GM12878 (cell line): ENCODE results near the gene RTN4R. TPM values are rescaled to one million over a fixed set of nuclear protein-coding genes. Genes with fewer than 3 reads are reported as not detected.

ENCODE experiments used
- BRCA1 ChIP-seq: IDR thresholded peaks from 2 replicates; pipeline ENCODE4 v1.6.1; 2011; ENCODE audit warnings: low read depth, low read length, improper control_type of control experiment
- CBFB ChIP-seq: IDR thresholded peaks from 2 replicates; pipeline ENCODE4 v1.6.1; 2016; ENCODE audit warnings: antibody characterized with exemption, low read depth
- CBX5 ChIP-seq: sonication (generic); IDR thresholded peaks from 2 replicates; pipeline ENCODE4 v1.6.1; 2016; ENCODE audit warnings: low read depth, moderate library complexity, mild to moderate bottlenecking, inconsistent platforms
- CEBPB ChIP-seq, 2 experiments: fragments of 150-350 bp in 1 of 2; IDR thresholded peaks; 2 replicates each; pipeline ENCODE4 v1.6.1; 2012 to 2014; ENCODE audit warnings: low read depth in 2 of 2, low read length in 2 of 2, borderline replicate concordance in 1 of 2, inconsistent platforms in 1 of 2
- CHD1 ChIP-seq: IDR thresholded peaks from 2 replicates; pipeline ENCODE4 v1.6.1; 2012; ENCODE audit warnings: low read depth, low read length, improper control_type of control experiment
- E2F4 ChIP-seq: IDR thresholded peaks from 2 replicates; pipeline ENCODE4 v1.6.1; 2012; ENCODE audit warnings: low read depth, low read length, improper control_type of control experiment
- EGR1 ChIP-seq, 2 experiments: IDR thresholded peaks; 1 replicate in 1 of 2; 2 replicates in 1 of 2; pipeline ENCODE4 v1.6.1; 2011 to 2012; ENCODE audit warnings: low read depth in 2 of 2, low read length in 2 of 2, borderline replicate concordance in 1 of 2, mild to moderate bottlenecking in 1 of 2, moderate library complexity in 1 of 2
- EZH2 ChIP-seq: IDR thresholded peaks from 2 replicates; pipeline ENCODE4 v1.6.1; 2012; ENCODE audit warnings: low read depth, mild to moderate bottlenecking, control low read depth, inconsistent platforms, low read length, borderline replicate concordance; ENCODE audit not compliant: control insufficient read depth
- HDAC2 ChIP-seq: fragments of 200-600 bp; sonication (generic); IDR thresholded peaks from 2 replicates; pipeline ENCODE4 v1.6.1; 2017
- IRF5 ChIP-seq: fragments of 450-650 bp; IDR thresholded peaks from 2 replicates; pipeline ENCODE4 v1.6.1; 2017; ENCODE audit warnings: borderline replicate concordance
- JUND ChIP-seq: IDR thresholded peaks from 2 replicates; pipeline ENCODE4 v1.6.1; 2012; ENCODE audit warnings: low read depth, mild to moderate bottlenecking, low read length, improper control_type of control experiment, moderate library complexity
- MEF2A ChIP-seq: IDR thresholded peaks from 2 replicates; pipeline ENCODE4 v1.6.1; 2011; ENCODE audit warnings: low read depth, mild to moderate bottlenecking, low read length, moderate library complexity; ENCODE audit not compliant: insufficient read depth
- MEF2B ChIP-seq: fragments of 450-650 bp; IDR thresholded peaks from 2 replicates; pipeline ENCODE4 v1.6.1; 2018; ENCODE audit warnings: mild to moderate bottlenecking, moderate library complexity; ENCODE audit not compliant: partially characterized antibody, poor library complexity, severe bottlenecking
- MXI1 ChIP-seq: fragments of 150-350 bp; IDR thresholded peaks from 2 replicates; pipeline ENCODE4 v1.6.1; 2011; ENCODE audit warnings: low read depth, mild to moderate bottlenecking, inconsistent platforms, low read length, improper control_type of control experiment
- NFYB ChIP-seq: IDR thresholded peaks from 2 replicates; pipeline ENCODE4 v1.6.1; 2011; ENCODE audit warnings: low read depth, mild to moderate bottlenecking, low read length, improper control_type of control experiment, moderate library complexity; ENCODE audit not compliant: insufficient read depth
- NR2F1 ChIP-seq: fragments of 450-650 bp; conservative IDR thresholded peaks from 2 replicates; pipeline ENCODE4 v1.6.1; 2017; ENCODE audit warnings: mild to moderate bottlenecking
- POU2F2 ChIP-seq: IDR thresholded peaks from 3 replicates; pipeline ENCODE4 v1.6.1; 2011; ENCODE audit warnings: low read depth, mild to moderate bottlenecking, low read length, borderline replicate concordance
- RB1 ChIP-seq: fragments of 450-650 bp; formaldehyde crosslinking; IDR thresholded peaks from 2 replicates; pipeline ENCODE4 v1.6.1; 2017; ENCODE audit warnings: mild to moderate bottlenecking, borderline replicate concordance
- TAF1 ChIP-seq: IDR thresholded peaks from 2 replicates; pipeline ENCODE4 v1.6.1; 2011; ENCODE audit warnings: mild to moderate bottlenecking, low read depth, low read length, borderline replicate concordance
- USF2 ChIP-seq: IDR thresholded peaks from 2 replicates; pipeline ENCODE4 v1.6.1; 2011; ENCODE audit warnings: low read depth, low read length, improper control_type of control experiment, borderline replicate concordance
- ZBED1 ChIP-seq: IDR thresholded peaks from 2 replicates; pipeline ENCODE4 v1.6.1; 2016; ENCODE audit warnings: borderline replicate concordance
- ZNF592 ChIP-seq: fragments of 450-650 bp; IDR thresholded peaks from 2 replicates; pipeline ENCODE4 v1.6.1; 2017; ENCODE audit warnings: mild to moderate bottlenecking, moderate library complexity
- ZZZ3 ChIP-seq: IDR thresholded peaks from 2 replicates; pipeline ENCODE4 v1.6.1; 2011; ENCODE audit warnings: low read depth; ENCODE audit not compliant: control insufficient read depth, insufficient read length
- polyA plus RNA-seq, 11 experiments: library from polyadenylated mRNA; depleted of rRNA in 4 of 11; unstranded in 6 of 11; stranded (reverse) in 5 of 11; fragments of >200 nt; fragmentation: Nextera tagmentation in 4 of 11; fragmentation: Illumina TruSeq in 1 of 11; extraction: Ambion mirVana in 4 of 11; extraction: Trizol in 1 of 11; gene quantifications; 1 replicate in 1 of 11; 2 replicates in 10 of 11; pipeline versions ENCODE4 v1.2.1 to v1.2.3, GENCODE V29; 2011 to 2016; ENCODE audit warnings: inconsistent platforms in 2 of 11, missing spikeins in 2 of 11, low read depth in 1 of 11
- total RNA-seq, 4 experiments: library from RNA; depleted of rRNA in 3 of 4; stranded (reverse); fragments of >200 nt in 3 of 4; fragmentation: Illumina TruSeq in 1 of 4; extraction: Trizol in 1 of 4; gene quantifications; 2 replicates each; pipeline versions ENCODE4 v1.2.1 to v1.2.3, GENCODE V29; 2013 to 2021

The RTN4R gene
- total and polyA plus RNA-seq, 10 of the 15 experiments (the other 5 are each of a cell fraction or from before 2014, with no cell fraction given), result 0.03 to 1.0 (median 0.60) TPM; not detected in 2

GRCh38 chr22:20247010-20247505 is 21.1 kb downstream of the RTN4R start (continued):
- TF ChIP-seq RB1 (no peak), E2F4 (no peak), MEF2A (peak; percentile 98), MEF2B (peak; percentile 92), IRF5 (no peak), HDAC2 (no peak), NFYB (no peak), CBX5 (no peak), CBFB (0 out of 2 replicates have a peak, but pooled peaks have one; percentile 33), EGR1 (IDR thresholded peaks at IDR 0.05; ENCODE audit: borderline replicate concordance in 1 of 2, low read depth in 2 of 2, low read length in 2 of 2) (peak in 1 of 2 experiments; percentile 99; a peak in 2 of 3 replicates), ZNF592 (no peak), POU2F2 (peak; percentile 60; the same call in 1 of the 3 replicates), CHD1 (no peak), NR2F1 (peak; percentile 82), JUND (no peak), CEBPB (IDR thresholded peaks at IDR 0.05; ENCODE audit: borderline replicate concordance in 1 of 2, low read depth in 2 of 2, low read length in 2 of 2) (no peak), MXI1 (no peak), ZBED1 (peak; percentile 53; the same call in 1 of the 2 replicates), BRCA1 (no peak), EZH2 (no peak), ZZZ3 (no peak), USF2 (no peak), TAF1 (no peak)
